ENCODE measurements around the gene THAP4.

Gene THAP4

GRCh38 chr2:241561832-241562231 is 75.1 kb downstream of the THAP4 start:
- DNase-seq = no peak

DNA sequence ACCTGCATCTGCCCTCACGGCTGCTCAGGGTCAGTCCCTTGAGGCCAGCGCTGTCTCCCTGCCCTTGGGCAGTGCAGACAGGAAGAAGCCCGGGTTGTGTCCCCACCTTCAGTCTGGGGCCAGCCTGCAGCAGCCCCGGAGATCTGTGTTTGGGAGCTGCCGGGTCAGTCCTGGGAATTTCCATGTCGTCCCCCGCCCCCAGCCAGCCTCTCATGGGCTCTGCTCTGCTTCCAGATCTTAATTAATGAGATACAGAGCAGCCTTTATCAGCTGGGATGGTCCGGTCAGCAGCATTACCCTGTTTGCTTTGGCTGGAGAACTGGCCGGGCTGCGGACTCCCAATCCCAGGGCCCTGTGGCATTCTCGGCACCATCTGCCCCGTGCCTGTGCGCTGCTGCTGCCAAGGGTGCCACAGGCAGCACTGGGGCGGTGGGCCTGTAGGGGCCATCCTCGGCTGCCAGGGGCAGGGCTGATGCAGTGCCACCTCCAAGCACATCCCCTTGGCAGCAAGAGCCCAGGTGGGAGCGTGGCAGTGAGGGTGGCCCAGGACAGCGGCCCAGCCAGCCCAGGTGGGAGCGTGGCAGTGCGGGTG is 76.0 kb downstream of the THAP4 start:
- no peak for DNase-seq

DNA sequence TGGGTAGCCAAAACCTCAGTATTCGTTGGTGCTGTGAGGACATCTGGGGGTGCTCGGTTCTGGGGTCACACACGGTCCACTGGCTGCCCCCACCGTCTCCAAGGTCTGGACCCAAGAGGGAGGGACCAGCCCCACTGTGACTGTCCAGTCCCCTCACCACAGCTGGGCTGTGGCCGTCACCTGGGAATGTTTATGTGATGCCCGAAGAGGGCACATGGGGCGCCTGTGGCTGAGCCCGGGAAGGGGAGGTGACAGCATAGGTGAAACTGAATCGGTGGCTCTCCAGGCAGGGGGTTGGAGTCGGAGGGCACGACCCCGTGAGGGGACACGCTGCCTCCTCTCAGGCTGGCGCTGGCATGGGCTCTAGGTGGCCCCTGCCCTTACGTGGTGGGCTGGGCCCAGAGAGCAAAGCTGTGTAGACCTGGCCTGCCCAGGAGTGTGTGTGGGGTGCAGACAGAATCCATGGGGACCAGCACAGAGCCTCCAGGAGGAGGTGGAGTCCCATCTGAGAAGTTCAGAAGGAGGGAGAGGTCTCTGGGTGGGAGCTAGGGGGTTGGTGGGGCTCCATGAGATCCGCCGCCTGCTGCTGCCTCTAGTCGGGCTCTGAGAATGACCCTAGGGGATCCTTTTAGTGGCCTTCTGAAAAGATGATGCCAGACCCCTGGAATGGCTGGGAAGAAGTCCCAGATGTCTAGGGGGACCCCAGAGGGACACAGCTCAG is 76.6 kb downstream of the THAP4 start:
- DNase-seq = no peak

GRCh38 chr2:241559323-241560161 is 77.4 kb downstream of the THAP4 start:
- no peak for DNase-seq

- DNase-seq = no peak
Measured at GRCh38 chr2:241558532-241559322, 78.2 kb downstream of the THAP4 start, which contains the start of gene BOK. Gene BOK, plus strand, starts transcription at chr2:241558745. Its CDS starts 739 bp downstream, at chr2:241559484.

- DNase-seq = no peak
Measured at GRCh38 chr2:241556746-241557145, 80.2 kb downstream of the THAP4 start.

GRCh38 chr2:241555711-241556110 is 81.2 kb downstream of the THAP4 start:
- DNase-seq = no peak

GRCh38 chr2:241554610-241555322 is 82.2 kb downstream of the THAP4 start:
- no peak for DNase-seq

DNA sequence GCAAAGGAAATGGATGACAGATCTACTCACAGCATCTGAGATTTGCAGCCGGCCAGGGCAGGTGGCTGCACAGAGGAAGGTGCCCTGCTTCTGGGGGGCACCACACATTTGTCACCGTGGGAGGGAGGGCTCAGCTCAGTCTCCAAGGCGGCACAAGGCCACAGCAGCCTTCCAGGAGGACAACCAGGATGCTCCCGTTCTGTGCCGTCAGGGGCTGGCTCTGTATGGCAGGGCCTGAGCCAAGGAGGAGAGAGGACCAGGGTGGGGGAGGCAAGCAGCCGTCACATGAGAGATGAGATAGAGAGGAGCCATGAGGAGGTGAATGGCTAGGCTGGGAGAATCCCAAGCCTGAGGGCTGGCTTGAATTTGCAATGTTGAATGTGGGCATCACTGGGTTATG is 83.0 kb downstream of the THAP4 start:
- DNase-seq = no peak

- DNase-seq = no peak
Measured at GRCh38 chr2:241553512-241553830, 83.5 kb downstream of the THAP4 start.

DNA sequence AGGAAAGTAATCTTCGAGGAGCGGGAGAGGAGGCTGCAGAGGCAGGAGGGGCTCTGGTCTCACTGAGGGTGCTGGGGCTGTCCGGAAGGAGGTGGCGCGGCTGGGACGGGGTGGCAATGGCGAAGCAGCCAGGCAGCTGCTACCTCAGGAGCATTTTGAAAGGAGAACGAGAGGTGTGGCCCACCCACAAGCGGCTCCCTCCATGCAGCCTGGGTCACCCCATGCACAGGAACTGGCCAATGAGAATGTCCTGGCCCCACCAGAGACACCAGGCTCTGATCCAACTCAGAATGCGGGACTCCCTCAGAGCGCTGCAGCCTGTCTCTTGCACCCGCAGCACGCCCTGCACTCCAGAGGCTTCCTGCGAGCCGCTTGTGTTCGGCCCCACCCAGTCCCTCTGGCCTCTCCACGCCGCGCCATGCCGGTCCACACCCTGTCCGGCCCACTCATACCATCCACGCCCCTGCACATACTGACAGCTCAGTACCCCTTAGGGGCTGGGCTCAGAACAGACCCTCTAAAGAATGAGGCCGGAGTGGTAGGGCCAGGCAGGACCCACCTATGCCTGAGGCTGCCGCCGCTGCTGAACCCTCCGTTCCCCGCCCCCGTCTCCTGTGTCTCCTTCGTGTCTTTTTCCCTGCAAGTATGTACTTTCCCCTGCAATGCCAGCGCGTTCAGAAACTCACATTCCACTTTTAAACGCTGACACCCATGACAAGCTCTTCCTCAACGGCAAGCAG is 84.8 kb downstream of the THAP4 start:
- DNase-seq = no peak

GRCh38 chr2:241551599-241551997 is 85.4 kb downstream of the THAP4 start:
- DNase-seq = no peak

GRCh38 chr2:241550616-241551580 is 86.1 kb downstream of the THAP4 start:
- DNase-seq = no peak

GRCh38 chr2:241548451-241548835 is 88.5 kb downstream of the THAP4 start:
- no peak for DNase-seq

DNA sequence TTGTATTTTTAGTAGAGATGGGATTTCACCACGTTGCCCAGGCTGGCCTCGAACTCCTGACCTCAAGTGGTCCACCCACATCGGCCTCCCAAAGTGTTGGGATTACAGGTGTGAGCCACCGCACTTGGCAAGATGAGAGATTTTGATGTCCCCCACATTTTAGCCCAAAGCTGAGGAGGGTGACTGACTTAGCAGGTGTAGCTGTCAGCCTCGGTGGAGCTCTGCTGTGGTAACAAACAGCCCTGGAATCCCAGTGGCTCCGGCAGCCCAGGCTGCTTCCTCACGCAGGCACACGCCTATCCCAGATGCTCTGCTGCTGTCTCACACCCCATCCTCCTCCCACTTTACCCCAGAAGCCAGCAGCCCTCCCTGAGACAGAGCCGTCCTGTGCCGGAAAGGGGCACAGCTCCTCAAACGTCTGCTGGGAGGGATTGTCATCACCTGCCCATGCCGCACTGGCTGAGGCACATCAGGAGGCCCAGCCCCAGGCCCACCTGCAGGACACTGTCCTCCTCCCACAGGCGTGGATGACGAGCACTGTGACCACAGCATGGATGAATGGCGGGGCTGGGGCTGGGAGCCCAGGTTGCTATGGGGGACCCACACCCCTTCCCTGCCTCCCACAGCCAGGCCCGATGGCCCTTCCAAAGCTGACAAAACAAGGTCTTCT is 89.0 kb downstream of the THAP4 start:
- DNase-seq = no peak

DNA sequence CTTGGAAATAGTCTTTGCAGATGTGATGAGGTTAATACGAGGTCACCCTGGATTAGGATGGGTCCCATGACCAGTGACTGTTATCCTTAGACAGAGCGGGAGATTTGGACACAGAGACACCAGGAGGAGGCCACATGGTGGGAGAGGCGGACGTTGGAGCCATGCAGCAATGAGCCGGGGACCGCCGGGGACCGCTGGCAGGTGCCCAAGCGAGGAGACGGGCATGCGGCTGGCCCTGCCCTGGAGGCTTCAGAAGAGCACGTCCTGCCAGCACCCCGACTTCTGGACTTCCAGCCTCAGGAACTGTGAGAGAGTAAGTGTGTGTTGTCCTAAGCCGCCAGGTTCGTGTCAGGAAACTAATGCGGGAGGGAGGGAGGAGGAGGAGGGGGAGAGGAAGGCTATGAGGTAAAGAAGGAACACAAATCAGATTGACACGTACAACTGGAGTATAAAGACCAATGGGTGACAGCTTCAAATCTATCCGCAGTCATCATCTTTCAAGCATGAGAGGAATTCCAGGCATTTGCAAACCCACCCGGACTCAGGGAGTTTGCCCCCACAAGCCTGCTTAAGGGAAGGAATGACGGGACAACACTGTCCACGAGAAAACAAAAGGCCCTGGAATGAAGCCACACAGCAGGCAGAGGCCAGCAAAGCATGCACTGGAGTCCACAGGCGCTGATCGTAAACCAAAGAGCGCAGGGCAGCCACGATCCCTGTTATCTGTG is 90.0 kb downstream of the THAP4 start:
- DNase-seq = peak; percentile 36

DNA sequence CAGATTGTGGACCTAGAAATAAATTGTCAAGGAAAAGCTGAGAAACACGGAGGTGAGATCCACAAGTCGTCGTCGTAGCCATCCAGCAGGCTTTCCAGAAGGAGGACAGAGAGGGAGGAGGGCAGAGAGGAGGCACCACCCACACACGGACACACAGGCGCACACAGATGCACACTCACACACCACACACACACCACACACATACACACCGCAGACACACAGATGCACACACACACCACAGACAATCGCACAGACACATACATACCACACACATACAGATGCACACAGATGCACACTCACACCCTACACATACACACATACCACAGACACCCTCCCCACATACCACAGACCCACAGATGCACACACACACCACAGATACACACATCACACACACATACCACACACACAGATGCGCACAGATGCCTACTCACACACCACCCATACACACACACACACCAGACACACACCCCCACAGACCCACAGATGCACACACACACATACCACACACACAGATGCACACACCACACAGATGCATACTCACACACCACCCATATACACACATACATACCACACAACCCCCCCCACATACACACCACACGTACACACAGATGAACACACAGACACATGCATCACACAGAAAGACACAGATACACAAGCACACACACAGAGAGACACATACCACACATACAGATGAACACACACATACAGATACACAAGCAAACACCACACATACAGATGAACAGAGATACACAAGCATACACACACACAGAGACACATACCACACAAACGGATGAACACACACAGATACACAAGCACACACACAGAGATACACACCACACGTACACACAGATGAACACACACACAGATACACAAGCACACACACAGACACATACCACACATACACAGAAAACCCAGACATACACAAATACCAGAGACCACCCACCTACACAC is 91.2 kb downstream of the THAP4 start:
- no peak for DNase-seq

GRCh38 chr2:241545106-241545505 is 91.9 kb downstream of the THAP4 start:
- no peak for DNase-seq
